ENCODE data around the gene OBSL1.

The OBSL1 gene

GRCh38 chr2:219571311-219572236 lies at the start of gene OBSL1:
TSS of gene OBSL1 (minus strand) at chr2:219571539. CDS start at chr2:219571232, 307 bp downstream.
- H3K4me3 ChIP-seq (ENCODE audit: low read depth, low read length), result peak within 1 kb of the TSS; percentile 57
- DNase-seq (ENCODE audit: low read depth, low spot score), result peak; percentile 73
- in situ Hi-C loops (cut with HindIII; ENCODE audit: low sequenced_read_pairs), result no loop called here
- TF ChIP-seq, protein P1, sequence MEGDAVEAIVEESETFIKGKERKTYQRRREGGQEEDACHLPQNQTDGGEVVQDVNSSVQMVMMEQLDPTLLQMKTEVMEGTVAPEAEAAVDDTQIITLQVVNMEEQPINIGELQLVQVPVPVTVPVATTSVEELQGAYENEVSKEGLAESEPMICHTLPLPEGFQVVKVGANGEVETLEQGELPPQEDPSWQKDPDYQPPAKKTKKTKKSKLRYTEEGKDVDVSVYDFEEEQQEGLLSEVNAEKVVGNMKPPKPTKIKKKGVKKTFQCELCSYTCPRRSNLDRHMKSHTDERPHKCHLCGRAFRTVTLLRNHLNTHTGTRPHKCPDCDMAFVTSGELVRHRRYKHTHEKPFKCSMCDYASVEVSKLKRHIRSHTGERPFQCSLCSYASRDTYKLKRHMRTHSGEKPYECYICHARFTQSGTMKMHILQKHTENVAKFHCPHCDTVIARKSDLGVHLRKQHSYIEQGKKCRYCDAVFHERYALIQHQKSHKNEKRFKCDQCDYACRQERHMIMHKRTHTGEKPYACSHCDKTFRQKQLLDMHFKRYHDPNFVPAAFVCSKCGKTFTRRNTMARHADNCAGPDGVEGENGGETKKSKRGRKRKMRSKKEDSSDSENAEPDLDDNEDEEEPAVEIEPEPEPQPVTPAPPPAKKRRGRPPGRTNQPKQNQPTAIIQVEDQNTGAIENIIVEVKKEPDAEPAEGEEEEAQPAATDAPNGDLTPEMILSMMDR (IDR thresholded peaks at IDR 0.05; ENCODE audit: low read depth, low read length), result no peak

GRCh38 chr2:219620546-219620945 lies 49.2 kb upstream of the OBSL1 start:
- in situ Hi-C loops (cut with HindIII; ENCODE audit: low sequenced_read_pairs), result no loop called here
- no peak for DNase-seq (ENCODE audit: low read depth, low spot score)
- no peak overlapping the region for H3K4me3 ChIP-seq (ENCODE audit: low read depth, low read length)
- TF ChIP-seq, protein P1 (IDR thresholded peaks at IDR 0.05; ENCODE audit: low read depth, low read length), result no peak

DNA sequence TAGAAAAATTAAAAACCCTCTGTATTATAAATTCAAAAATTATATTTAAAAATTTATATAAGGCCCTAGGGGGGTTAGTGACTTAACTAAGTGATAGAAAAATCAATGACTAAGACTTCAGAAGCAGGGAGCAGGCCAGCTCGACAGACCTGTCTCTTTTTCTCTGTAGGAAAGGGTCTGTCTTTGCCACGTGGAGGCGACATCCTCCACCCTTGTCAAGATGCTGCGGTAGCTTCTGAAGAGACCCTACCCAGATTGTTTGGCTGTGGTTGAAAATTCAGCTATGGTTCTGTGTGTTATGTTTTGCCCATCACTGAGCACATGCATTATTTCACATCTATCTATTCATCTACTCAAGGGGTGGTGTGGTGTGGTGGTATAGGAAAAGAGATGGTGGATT lies 47.9 kb upstream of the OBSL1 start:
- TF ChIP-seq, protein P1 (IDR thresholded peaks at IDR 0.05; ENCODE audit: low read depth, low read length), result no peak
- DNase-seq (ENCODE audit: low read depth, low spot score), result no peak
- in situ Hi-C loops (cut with HindIII; ENCODE audit: low sequenced_read_pairs), result no loop called here
- no peak overlapping the region for H3K4me3 ChIP-seq (ENCODE audit: low read depth, low read length)

DNA sequence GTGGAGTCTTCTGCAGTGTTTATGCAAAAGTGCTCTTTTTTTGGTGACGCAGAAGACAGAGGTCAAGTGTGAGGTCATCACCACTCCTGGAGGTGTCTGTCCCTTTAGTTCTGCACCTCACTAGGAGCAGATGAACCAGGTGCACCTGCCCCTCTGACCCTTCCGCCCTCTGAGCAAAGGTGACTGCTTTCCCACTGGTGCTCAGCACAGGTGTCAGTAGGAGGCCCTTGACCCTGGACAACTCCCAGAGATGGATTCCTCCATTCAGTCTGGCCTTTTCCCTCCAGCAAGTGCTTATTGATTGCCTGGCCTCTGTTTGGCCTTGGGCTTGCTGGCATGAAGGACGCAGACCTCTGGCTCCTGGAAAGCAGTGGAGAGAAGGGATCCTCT lies 47.4 kb upstream of the OBSL1 start:
- DNase-seq (ENCODE audit: low read depth, low spot score), result no peak
- in situ Hi-C loops (cut with HindIII; ENCODE audit: low sequenced_read_pairs), result no loop called here
- TF ChIP-seq, protein P1 (IDR thresholded peaks at IDR 0.05; ENCODE audit: low read depth, low read length), result no peak
- no peak overlapping the region for H3K4me3 ChIP-seq (ENCODE audit: low read depth, low read length)

DNA sequence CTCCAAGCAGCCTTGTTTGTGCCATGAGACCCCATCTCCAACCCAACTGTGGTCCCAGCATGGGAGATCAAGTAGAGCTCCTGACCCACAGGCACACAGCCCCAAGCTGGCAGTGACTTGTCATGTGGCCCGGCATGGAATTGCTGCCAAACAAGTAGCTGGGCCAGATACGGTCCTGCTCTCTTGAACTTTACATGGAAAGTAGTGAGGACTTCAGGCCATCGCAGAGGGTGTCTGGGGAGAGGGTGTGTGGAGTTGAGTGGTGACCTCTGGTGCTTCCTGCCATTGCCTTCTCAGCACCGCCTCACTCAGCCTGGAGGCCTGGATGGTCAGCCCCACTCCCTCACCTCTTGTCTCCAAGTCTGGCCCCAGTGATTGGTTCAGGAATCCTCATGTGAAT lies 45.2 kb upstream of the OBSL1 start:
- TF ChIP-seq, protein P1 (IDR thresholded peaks at IDR 0.05; ENCODE audit: low read depth, low read length), result no peak
- DNase-seq (ENCODE audit: low read depth, low spot score), result no peak
- H3K4me3 ChIP-seq (ENCODE audit: low read depth, low read length), result no peak overlapping the region
- in situ Hi-C loops (cut with HindIII; ENCODE audit: low sequenced_read_pairs), result no loop called here

DNA sequence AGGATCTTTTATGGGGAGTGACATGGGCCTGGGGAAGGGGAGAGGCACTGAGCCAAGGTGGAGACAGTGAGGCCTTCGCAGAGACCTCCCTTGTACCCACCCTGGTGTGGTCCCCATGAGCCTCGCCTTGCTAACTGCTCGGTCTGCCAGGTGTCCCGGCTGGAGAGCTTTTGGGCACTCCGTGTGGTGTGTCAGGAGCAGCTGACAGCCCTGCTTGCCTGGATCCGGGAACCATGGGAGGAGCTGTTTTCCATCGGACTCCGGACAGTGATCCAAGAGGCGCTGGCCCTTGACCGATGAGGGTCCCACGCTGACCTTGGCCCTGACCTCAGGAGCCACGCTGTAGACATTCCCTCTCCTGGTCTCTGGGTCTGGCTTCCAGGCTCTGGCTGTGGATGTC lies 44.6 kb upstream of the OBSL1 start:
- in situ Hi-C loops (cut with HindIII; ENCODE audit: low sequenced_read_pairs), result no loop called here
- no peak overlapping the region for H3K4me3 ChIP-seq (ENCODE audit: low read depth, low read length)
- TF ChIP-seq, protein P1 (IDR thresholded peaks at IDR 0.05; ENCODE audit: low read depth, low read length), result no peak
- no peak for DNase-seq (ENCODE audit: low read depth, low spot score)

Measured in astrocyte of the spinal cord (primary cell).